OCI-LY1 (cell line): Measurements from ENCODE around the gene IRX4.
"Not testable (repeated sequence)": the region's sequence is repeated elsewhere in the genome, so short reads cannot be mapped to it uniquely, and the experiment has no call there.

Experiments used
- H2AFZ ChIP-seq: fragments of 200-600 bp; sonication (generic), shearing (Covaris generic); 2 replicates; pipeline ENCODE4 v1.6.0; 2014; ENCODE audit warnings: antibody characterized with exemption, mild to moderate bottlenecking, low read length
- H3F3A ChIP-seq: fragments of 200-600 bp; sonication (generic), shearing (Covaris generic); 2 replicates; pipeline ENCODE4 v1.6.0; 2014; ENCODE audit warnings: mild to moderate bottlenecking, antibody characterized with exemption, low read length, moderate library complexity; ENCODE audit not compliant: insufficient read depth
- H3K27ac ChIP-seq: fragments of 200-600 bp; sonication (generic); 2 replicates; pipeline ENCODE4 v1.5.1; 2014; ENCODE audit warnings: low read length, mixed run types, mild to moderate bottlenecking, low read depth; ENCODE audit not compliant: poor library complexity, severe bottlenecking
- H3K27me3 ChIP-seq: fragments of 200-600 bp; sonication (generic); 2 replicates; pipeline ENCODE4 v1.6.0; 2014; ENCODE audit warnings: antibody characterized with exemption, mild to moderate bottlenecking, low read length, moderate library complexity; ENCODE audit not compliant: insufficient read depth
- H3K36me3 ChIP-seq: fragments of 200-600 bp; sonication (generic); 2 replicates; pipeline ENCODE4 v1.6.1; 2014; ENCODE audit warnings: mild to moderate bottlenecking, antibody characterized with exemption, low read length, moderate library complexity, mixed read lengths; ENCODE audit not compliant: insufficient read depth
- H3K4me1 ChIP-seq: fragments of 200-600 bp; sonication (generic); 2 replicates; pipeline ENCODE4 v1.5.1; 2014; ENCODE audit warnings: mild to moderate bottlenecking, low read length, moderate library complexity; ENCODE audit not compliant: insufficient read depth, severe bottlenecking
- H3K4me2 ChIP-seq: fragments of 200-600 bp; sonication (generic), shearing (Covaris generic); 2 replicates; pipeline ENCODE4 v1.6.1; 2014; ENCODE audit warnings: low read length
- H3K4me3 ChIP-seq: fragments of 200-600 bp; sonication (generic); 2 replicates; pipeline ENCODE4 v1.5.1; 2014; ENCODE audit warnings: low read length, low read depth, mild to moderate bottlenecking, mixed read lengths; ENCODE audit not compliant: poor library complexity, severe bottlenecking
- H3K79me2 ChIP-seq: fragments of 200-600 bp; shearing (Covaris generic); 2 replicates; pipeline ENCODE4 v1.6.1; 2016; ENCODE audit warnings: mixed run types, low read length, mixed read lengths; ENCODE audit not compliant: insufficient read depth
- H3K9ac ChIP-seq: fragments of 200-600 bp; sonication (generic), shearing (Covaris generic); 2 replicates; pipeline ENCODE4 v1.6.1; 2014; ENCODE audit warnings: mild to moderate bottlenecking, low read length, mixed read lengths
- H3K9me2 ChIP-seq: fragments of 200-600 bp; sonication (generic), shearing (Covaris generic); 2 replicates; pipeline ENCODE4 v1.6.1; 2014; ENCODE audit warnings: low read depth, mild to moderate bottlenecking, low read length, mixed read lengths
- H3K9me3 ChIP-seq: fragments of 200-600 bp; shearing (Covaris generic); 2 replicates; pipeline ENCODE4 v1.6.1; 2014; ENCODE audit warnings: low read length, mixed read lengths
- H4K20me1 ChIP-seq: fragments of 200-600 bp; sonication (generic), shearing (Covaris generic); 2 replicates; pipeline ENCODE4 v1.6.0; 2016; ENCODE audit warnings: mild to moderate bottlenecking, low read length; ENCODE audit not compliant: insufficient read depth
- CTCF ChIP-seq: fragments of 200-600 bp; sonication (generic), shearing (Covaris generic); IDR thresholded peaks from 2 replicates; pipeline ENCODE4 v1.5.1; 2017; ENCODE audit warnings: mild to moderate bottlenecking, antibody characterized with exemption, low read length, moderate library complexity, mixed read lengths
- EZH2 ChIP-seq: fragments of 200-600 bp; sonication (generic), shearing (Covaris generic); IDR thresholded peaks from 2 replicates; pipeline ENCODE4 v1.8.0; 2017; ENCODE audit warnings: borderline replicate concordance, mixed run types, mild to moderate bottlenecking, antibody characterized with exemption, low read length, moderate library complexity, mixed read lengths

IRX4 gene

GRCh38 chr5:1873243-1873959, 9.3 kb downstream of the IRX4 start:
- Histone ChIP-seq H3K27me3 (no peaks in the 10 kb centered on the region), H3K36me3 (no peaks in the 10 kb centered on the region), H3F3A (no peaks in the 10 kb centered on the region), H3K79me2 (no peaks in the 10 kb centered on the region), H3K9me3 (no peaks in the 10 kb centered on the region), H2AFZ (no peak overlapping the region), H3K4me2 (no peak overlapping the region), H3K9me2 (no peaks in the 10 kb centered on the region), H3K9ac (no peak overlapping the region), H4K20me1 (no peaks in the 10 kb centered on the region), H3K27ac (no peak overlapping the region), H3K4me3 (no peak overlapping the region), H3K4me1 (no peaks in the 10 kb centered on the region)
- TF ChIP-seq EZH2, result no peak
- TF ChIP-seq CTCF, result no peak

- Histone ChIP-seq H3F3A (no peaks in the 10 kb centered on the region), H3K4me3 (no peak overlapping the region), H3K79me2 (no peaks in the 10 kb centered on the region), H3K9ac (no peak overlapping the region), H2AFZ (no peak overlapping the region), H3K36me3 (no peaks in the 10 kb centered on the region), H3K4me1 (no peaks in the 10 kb centered on the region), H3K9me2 (no peaks in the 10 kb centered on the region), H3K27ac (no peak overlapping the region), H3K4me2 (no peak overlapping the region), H4K20me1 (no peaks in the 10 kb centered on the region), H3K27me3 (no peaks in the 10 kb centered on the region), H3K9me3 (no peaks in the 10 kb centered on the region)
- TF ChIP-seq CTCF (no peak), EZH2 (no peak)
Measured at GRCh38 chr5:1871441-1871840, 11.3 kb downstream of the IRX4 start.

GRCh38 chr5:1870435-1871272, 12.1 kb downstream of the IRX4 start:
- H3K9ac ChIP-seq, H3K27me3 ChIP-seq, H3K79me2 ChIP-seq, H3K4me1 ChIP-seq, H3F3A ChIP-seq, H3K4me2 ChIP-seq, H3K9me3 ChIP-seq, H3K36me3 ChIP-seq, H2AFZ ChIP-seq, H3K4me3 ChIP-seq, H3K9me2 ChIP-seq, H3K27ac ChIP-seq, H4K20me1 ChIP-seq: not testable (repeated sequence)
